Measurements from ENCODE around the gene OSBPL6. TPM values are rescaled to one million over a fixed set of nuclear protein-coding genes. Genes with fewer than 3 reads are reported as not detected.
A peak's percentile ranks its signal among the peaks of the same experiment; 100 is the strongest.
"Not testable (repeated sequence)": the region's sequence is repeated elsewhere in the genome, so short reads cannot be mapped to it uniquely, and the experiment has no call there.

Gene OSBPL6
- total RNA-seq, result 1 to 10 TPM; 6.4 to 8.2 (median 7.4) TPM
- 2.3 TPM for polyA plus RNA-seq
- long read RNA-seq, donor 1, full-length matches to known transcripts, result 5 of 30 reads
- long read RNA-seq, donor 1, partial matches to known transcripts, result 4 of 30 reads
- long read RNA-seq, donor 1, other reads (novel, unspliced or antisense), result 21 of 30 reads
- long read RNA-seq, donor 2, partial matches to known transcripts, result 0 of 10 reads
- long read RNA-seq, donor 2, other reads (novel, unspliced or antisense), result 7 of 10 reads
- long read RNA-seq, donor 3, full-length matches to known transcripts, result 12 of 79 reads
- long read RNA-seq, donor 3, partial matches to known transcripts, result 12 of 79 reads
- long read RNA-seq, donor 3, other reads (novel, unspliced or antisense), result 55 of 79 reads
- long read RNA-seq, donor 4, partial matches to known transcripts, result 1 of 15 reads
- long read RNA-seq, donor 4, other reads (novel, unspliced or antisense), result 12 of 15 reads

DNA sequence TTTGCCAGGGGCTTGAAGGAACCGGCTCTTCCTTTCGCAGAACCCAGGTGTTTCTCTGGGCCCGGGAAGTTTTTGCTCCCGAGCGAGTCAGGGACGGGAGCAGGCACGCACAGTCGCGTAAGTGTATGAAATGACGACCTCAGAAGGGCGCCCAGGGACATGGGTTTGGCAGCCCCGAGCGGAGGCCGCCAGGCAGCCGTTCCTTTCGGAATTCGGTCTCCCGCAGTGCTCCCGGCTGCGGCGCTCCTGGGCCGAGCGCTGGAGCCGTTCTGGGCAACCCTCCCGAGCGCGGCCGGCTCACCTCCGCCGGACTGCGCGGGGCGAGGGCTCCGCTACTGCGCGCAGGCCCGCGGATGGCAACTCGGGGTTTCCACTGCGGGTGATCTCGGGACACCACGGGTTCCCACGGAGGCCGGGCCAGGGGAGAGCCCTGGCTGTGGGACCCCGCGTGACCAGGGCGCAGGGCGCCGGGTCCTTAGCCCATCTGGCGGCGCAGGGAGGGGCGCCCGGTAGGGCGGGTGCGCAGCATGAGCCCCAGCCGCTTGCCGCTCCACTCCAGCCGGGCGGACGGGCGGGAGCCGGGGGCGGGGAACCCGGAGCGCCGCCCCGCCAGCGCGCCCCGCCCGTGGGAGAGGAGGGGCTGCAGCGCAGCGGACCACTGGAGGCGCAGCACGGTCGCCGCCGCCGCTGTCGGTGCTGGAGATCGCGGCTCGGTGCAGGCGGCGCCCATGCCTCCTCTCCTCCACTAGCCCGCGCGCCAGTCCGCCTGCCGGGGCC, at the start of gene OSBPL6:
OSBPL6 (plus strand) TSS at position 690 of the 777 bp plus-strand sequence. CDS start 111,673 bp downstream, outside the sequence.
- Histone ChIP-seq H3K4me1 (ENCODE audit: control insufficient read depth, insufficient read depth, low read length) (no peaks in the 10 kb centered on the region), H3K27me3 (ENCODE audit: control insufficient read depth, insufficient read depth) (no peaks in the 10 kb centered on the region), H3K27ac (ENCODE audit: low read length) (peak within 1 kb of the TSS; percentile 69), H3K9me3 (ENCODE audit: control insufficient read depth, low read length) (no peaks in the 10 kb centered on the region), H3K4me3 (ENCODE audit: low read length) (peak within 1 kb of the TSS; percentile 80)
- under 1% methylated on average over 90 of the region's 90 CpGs for WGBS
- DNase-seq (peak; percentile 84 to 94 (median 92)), ATAC-seq (peak; percentile 98 to 99)
- intact Hi-C loops (cut with DNase I), result loop anchor here in 2 of 4 donors (10.0 kb wide), 1 partner anchor 81 kb away; no protein-coding TSS in a partner anchor

DNA sequence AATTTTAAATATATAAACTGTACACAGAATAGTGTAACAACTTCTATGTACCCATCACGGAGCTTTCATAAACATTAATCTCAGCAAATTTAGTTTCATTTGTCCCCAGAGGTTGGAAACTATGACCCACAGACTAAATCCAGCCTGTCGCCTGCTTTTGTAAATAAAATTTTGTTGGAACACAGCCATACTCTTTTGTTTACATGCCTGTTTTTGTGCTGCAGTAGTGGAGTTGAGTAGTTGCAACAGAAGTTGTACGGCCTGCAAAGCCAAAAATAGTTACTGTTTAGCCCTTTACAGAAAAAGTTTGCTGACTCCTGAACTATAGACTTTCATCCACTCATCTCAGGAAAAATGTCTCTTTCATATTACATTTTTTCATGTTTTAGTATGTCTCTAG, 42.3 kb upstream of the OSBPL6 start:
- intact Hi-C loops (cut with DNase I), result no loop called here
- H3K27me3 ChIP-seq (ENCODE audit: control insufficient read depth, insufficient read depth), result no peaks in the 10 kb centered on the region
- no peak overlapping the region for H3K4me3 ChIP-seq (ENCODE audit: low read length)
- ATAC-seq (no peak), DNase-seq (no peak)
- 28% methylated on average over 3 of the region's 3 CpGs for WGBS
- no peak overlapping the region for H3K27ac ChIP-seq (ENCODE audit: low read length)
- no peaks in the 10 kb centered on the region for H3K9me3 ChIP-seq (ENCODE audit: control insufficient read depth, low read length)
- H3K4me1 ChIP-seq (ENCODE audit: control insufficient read depth, insufficient read depth, low read length), result no peaks in the 10 kb centered on the region

DNA sequence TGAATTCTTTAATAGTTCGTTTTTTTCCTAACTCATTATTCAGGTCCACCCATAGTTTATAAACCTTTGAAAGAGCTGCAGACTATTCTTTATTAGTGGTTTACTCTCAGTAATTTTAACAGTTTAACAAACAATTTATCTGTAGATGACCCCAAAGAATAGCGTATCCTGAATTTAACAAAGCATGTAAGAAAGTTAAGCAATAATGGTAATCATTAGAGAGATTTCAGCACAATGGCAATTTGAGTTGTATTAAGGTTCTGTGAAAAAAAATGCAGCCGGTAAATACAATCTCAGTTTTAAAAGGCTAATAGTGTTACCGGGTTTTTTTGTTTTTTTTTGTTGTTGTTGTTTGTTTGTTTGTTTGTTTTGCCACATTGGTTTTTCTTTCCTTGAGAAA, 41.8 kb upstream of the OSBPL6 start:
- Histone ChIP-seq H3K27me3 (ENCODE audit: control insufficient read depth, insufficient read depth) (no peaks in the 10 kb centered on the region), H3K9me3 (ENCODE audit: control insufficient read depth, low read length) (no peaks in the 10 kb centered on the region), H3K27ac (ENCODE audit: low read length) (no peak overlapping the region), H3K4me1 (ENCODE audit: control insufficient read depth, insufficient read depth, low read length) (no peaks in the 10 kb centered on the region), H3K4me3 (ENCODE audit: low read length) (no peak overlapping the region)
- DNase-seq (no peak), ATAC-seq (no peak)
- intact Hi-C loops (cut with DNase I), result no loop called here
- WGBS, result 84% methylated on average over 4 of the region's 4 CpGs

DNA sequence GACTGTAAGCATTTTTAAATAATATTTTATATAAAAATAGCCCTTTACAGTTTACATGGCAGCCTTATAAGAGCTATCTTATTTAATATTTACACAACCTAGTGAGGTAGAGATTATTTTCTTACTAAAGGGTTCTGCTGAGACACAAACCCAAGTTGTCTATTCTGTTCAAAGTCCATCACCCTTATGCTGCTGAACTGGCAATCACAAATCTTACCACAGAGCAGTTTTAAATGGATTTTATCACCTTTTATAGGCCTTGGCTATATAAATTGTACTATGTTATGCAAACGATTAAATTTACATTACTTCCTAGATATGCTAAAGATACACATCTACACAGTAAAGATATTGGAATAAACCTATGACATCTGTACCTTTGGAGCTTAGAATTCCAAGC, 41.3 kb upstream of the OSBPL6 start:
- no peak overlapping the region for H3K27ac ChIP-seq (ENCODE audit: low read length)
- no peak overlapping the region for H3K4me3 ChIP-seq (ENCODE audit: low read length)
- intact Hi-C loops (cut with DNase I), result no loop called here
- DNase-seq, result no peak
- 1% methylated on average over 1 of the region's 1 CpG for whole genome bisulfite sequencing
- H3K9me3 ChIP-seq (ENCODE audit: control insufficient read depth, low read length), result no peaks in the 10 kb centered on the region
- H3K27me3 ChIP-seq (ENCODE audit: control insufficient read depth, insufficient read depth), result no peaks in the 10 kb centered on the region
- no peaks in the 10 kb centered on the region for H3K4me1 ChIP-seq (ENCODE audit: control insufficient read depth, insufficient read depth, low read length)
- no peak for ATAC-seq

DNA sequence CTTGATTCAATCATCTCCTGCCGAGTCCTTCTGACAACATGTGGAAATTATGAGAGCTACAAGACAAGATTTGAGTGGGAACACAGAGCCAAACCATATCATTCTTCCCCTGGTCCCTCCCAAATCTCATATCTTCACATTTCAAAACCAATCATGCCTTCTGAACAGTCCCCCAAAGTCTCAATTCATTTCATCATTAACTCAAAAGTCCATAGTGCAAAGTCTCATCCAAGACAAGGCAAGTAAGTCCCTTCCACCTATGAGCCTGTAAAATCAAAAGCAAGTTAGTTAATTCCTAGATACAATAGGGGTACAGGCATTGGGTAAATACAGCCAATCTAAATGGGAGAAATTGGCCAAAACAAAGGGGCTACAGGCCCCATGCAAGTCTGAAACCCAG, 40.4 kb upstream of the OSBPL6 start:
- H3K27me3 ChIP-seq (ENCODE audit: control insufficient read depth, insufficient read depth); H3K4me1 ChIP-seq (ENCODE audit: control insufficient read depth, insufficient read depth, low read length); DNase-seq; H3K27ac ChIP-seq (ENCODE audit: low read length); intact Hi-C loops (cut with DNase I); H3K4me3 ChIP-seq (ENCODE audit: low read length); ATAC-seq; H3K9me3 ChIP-seq (ENCODE audit: control insufficient read depth, low read length): not testable (repeated sequence)
- WGBS, result 47% methylated on average over 1 of the region's 1 CpG

- H3K4me1 ChIP-seq (ENCODE audit: control insufficient read depth, insufficient read depth, low read length), result no peaks in the 10 kb centered on the region
- ATAC-seq (no peak), DNase-seq (no peak)
- no peaks in the 10 kb centered on the region for H3K9me3 ChIP-seq (ENCODE audit: control insufficient read depth, low read length)
- no peak overlapping the region for H3K4me3 ChIP-seq (ENCODE audit: low read length)
- 90% methylated on average over 1 of the region's 1 CpG for WGBS
- no peaks in the 10 kb centered on the region for H3K27me3 ChIP-seq (ENCODE audit: control insufficient read depth, insufficient read depth)
- intact Hi-C loops (cut with DNase I), result no loop called here
- H3K27ac ChIP-seq (ENCODE audit: low read length), result no peak overlapping the region
These were observed 38.8 kb upstream of the OSBPL6 start for GRCh38 chr2:178155524-178155923.

- DNase-seq (no peak), ATAC-seq (no peak)
- WGBS, result 88% methylated on average over 5 of the region's 5 CpGs
- H3K4me3 ChIP-seq (ENCODE audit: low read length), result no peak overlapping the region
- no peaks in the 10 kb centered on the region for H3K27me3 ChIP-seq (ENCODE audit: control insufficient read depth, insufficient read depth)
- H3K27ac ChIP-seq (ENCODE audit: low read length), result no peak overlapping the region
- intact Hi-C loops (cut with DNase I), result no loop called here
- H3K9me3 ChIP-seq (ENCODE audit: control insufficient read depth, low read length), result no peaks in the 10 kb centered on the region
- H3K4me1 ChIP-seq (ENCODE audit: control insufficient read depth, insufficient read depth, low read length), result no peaks in the 10 kb centered on the region
These were observed 36.7 kb upstream of the OSBPL6 start for GRCh38 chr2:178157574-178157973.

GRCh38 chr2:178159966-178160365, 34.3 kb upstream of the OSBPL6 start:
- no peak overlapping the region for H3K27ac ChIP-seq (ENCODE audit: low read length)
- WGBS, result 77% methylated on average over 1 of the region's 1 CpG
- H3K27me3 ChIP-seq (ENCODE audit: control insufficient read depth, insufficient read depth), result no peaks in the 10 kb centered on the region
- no peak overlapping the region for H3K4me3 ChIP-seq (ENCODE audit: low read length)
- intact Hi-C loops (cut with DNase I), result no loop called here
- ATAC-seq, result no peak
- DNase-seq, result no peak
- no peaks in the 10 kb centered on the region for H3K9me3 ChIP-seq (ENCODE audit: control insufficient read depth, low read length)
- H3K4me1 ChIP-seq (ENCODE audit: control insufficient read depth, insufficient read depth, low read length), result no peaks in the 10 kb centered on the region

- Histone ChIP-seq H3K4me1 (ENCODE audit: control insufficient read depth, insufficient read depth, low read length) (no peaks in the 10 kb centered on the region), H3K4me3 (ENCODE audit: low read length) (no peak overlapping the region), H3K9me3 (ENCODE audit: control insufficient read depth, low read length) (no peaks in the 10 kb centered on the region), H3K27ac (ENCODE audit: low read length) (no peak overlapping the region), H3K27me3 (ENCODE audit: control insufficient read depth, insufficient read depth) (no peaks in the 10 kb centered on the region)
- no peak for ATAC-seq
- DNase-seq, result no peak
- 95% methylated on average over 1 of the region's 1 CpG for WGBS
- intact Hi-C loops (cut with DNase I), result no loop called here
These were observed 33.7 kb upstream of the OSBPL6 start for GRCh38 chr2:178160601-178161000.

- H3K4me3 ChIP-seq (ENCODE audit: low read length), result no peak overlapping the region
- ATAC-seq (no peak), DNase-seq (no peak)
- WGBS, result 58% methylated on average over 4 of the region's 4 CpGs
- intact Hi-C loops (cut with DNase I), result no loop called here
- no peak overlapping the region for H3K27ac ChIP-seq (ENCODE audit: low read length)
- H3K9me3 ChIP-seq (ENCODE audit: control insufficient read depth, low read length), result no peaks in the 10 kb centered on the region
- H3K27me3 ChIP-seq (ENCODE audit: control insufficient read depth, insufficient read depth), result no peaks in the 10 kb centered on the region
- no peaks in the 10 kb centered on the region for H3K4me1 ChIP-seq (ENCODE audit: control insufficient read depth, insufficient read depth, low read length)
These were observed 30.9 kb upstream of the OSBPL6 start for GRCh38 chr2:178163395-178163794.

- no peak for DNase-seq
- H3K4me1 ChIP-seq (ENCODE audit: control insufficient read depth, insufficient read depth, low read length), result no peaks in the 10 kb centered on the region
- H3K4me3 ChIP-seq (ENCODE audit: low read length), result no peak overlapping the region
- WGBS, result 50% methylated on average over 1 of the region's 1 CpG
- no peak overlapping the region for H3K27ac ChIP-seq (ENCODE audit: low read length)
- H3K9me3 ChIP-seq (ENCODE audit: control insufficient read depth, low read length), result no peaks in the 10 kb centered on the region
- H3K27me3 ChIP-seq (ENCODE audit: control insufficient read depth, insufficient read depth), result no peaks in the 10 kb centered on the region
- intact Hi-C loops (cut with DNase I), result no loop called here
- ATAC-seq, result no peak
These were observed 30.4 kb upstream of the OSBPL6 start for GRCh38 chr2:178163911-178164310.
